Neural progenitor cell (in vitro differentiated cells): ENCODE measurements around the gene CERS6.

ENCODE experiments used
- EZH2 ChIP-seq: fragments of 200-600 bp; sonication (generic); IDR thresholded peaks from 2 replicates; pipeline ENCODE4 v1.6.1; 2017; ENCODE audit warnings: antibody characterized with exemption, mild to moderate bottlenecking, moderate library complexity
- TF ChIP-seq, protein P1 (sequence below): fragments of 200-600 bp; sonication (generic); IDR thresholded peaks from 2 replicates; pipeline ENCODE4 v1.5.1; 2017; ENCODE audit warnings: antibody characterized with exemption, mild to moderate bottlenecking

- TF ChIP-seq, protein P1, sequence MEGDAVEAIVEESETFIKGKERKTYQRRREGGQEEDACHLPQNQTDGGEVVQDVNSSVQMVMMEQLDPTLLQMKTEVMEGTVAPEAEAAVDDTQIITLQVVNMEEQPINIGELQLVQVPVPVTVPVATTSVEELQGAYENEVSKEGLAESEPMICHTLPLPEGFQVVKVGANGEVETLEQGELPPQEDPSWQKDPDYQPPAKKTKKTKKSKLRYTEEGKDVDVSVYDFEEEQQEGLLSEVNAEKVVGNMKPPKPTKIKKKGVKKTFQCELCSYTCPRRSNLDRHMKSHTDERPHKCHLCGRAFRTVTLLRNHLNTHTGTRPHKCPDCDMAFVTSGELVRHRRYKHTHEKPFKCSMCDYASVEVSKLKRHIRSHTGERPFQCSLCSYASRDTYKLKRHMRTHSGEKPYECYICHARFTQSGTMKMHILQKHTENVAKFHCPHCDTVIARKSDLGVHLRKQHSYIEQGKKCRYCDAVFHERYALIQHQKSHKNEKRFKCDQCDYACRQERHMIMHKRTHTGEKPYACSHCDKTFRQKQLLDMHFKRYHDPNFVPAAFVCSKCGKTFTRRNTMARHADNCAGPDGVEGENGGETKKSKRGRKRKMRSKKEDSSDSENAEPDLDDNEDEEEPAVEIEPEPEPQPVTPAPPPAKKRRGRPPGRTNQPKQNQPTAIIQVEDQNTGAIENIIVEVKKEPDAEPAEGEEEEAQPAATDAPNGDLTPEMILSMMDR, result no peak
- TF ChIP-seq EZH2, result no peak
Observed at GRCh38 chr2:168751104-168751740, 295.1 kb downstream of the CERS6 start.
